GM19455 (cell line): ENCODE data around the gene SND1.

Source experiments
- ATAC-seq: cut with Tn5 transposase; IDR thresholded peaks from one replicate; pipeline ENCODE4 v1.9.1; 2021; ENCODE audit not compliant: unreplicated experiment

SND1 gene

GRCh38 chr7:127718340-127718679 is 66.3 kb downstream of the SND1 start:
- no peak for ATAC-seq

- ATAC-seq = no peak
Measured at GRCh38 chr7:127726476-127726875, 74.5 kb downstream of the SND1 start.

GRCh38 chr7:127730658-127731276 is 78.8 kb downstream of the SND1 start:
- ATAC-seq = no peak

GRCh38 chr7:127731431-127732080 is 79.6 kb downstream of the SND1 start:
- no peak for ATAC-seq

GRCh38 chr7:127732306-127732705 is 80.3 kb downstream of the SND1 start:
- no peak for ATAC-seq

- ATAC-seq = no peak
Measured at GRCh38 chr7:127733986-127734385, 82.0 kb downstream of the SND1 start.

- ATAC-seq = no peak
Measured at GRCh38 chr7:127736511-127736910, 84.5 kb downstream of the SND1 start.

GRCh38 chr7:127738859-127739258 is 86.9 kb downstream of the SND1 start:
- ATAC-seq = no peak

- ATAC-seq = no peak
Measured at GRCh38 chr7:127741764-127742375, 89.9 kb downstream of the SND1 start.

- no peak for ATAC-seq
Measured at GRCh38 chr7:127745445-127745844, 93.5 kb downstream of the SND1 start.

GRCh38 chr7:127751062-127751461 is 99.1 kb downstream of the SND1 start:
- ATAC-seq = no peak

- ATAC-seq = no peak
Measured at GRCh38 chr7:127751490-127752448, 99.8 kb downstream of the SND1 start.

- ATAC-seq = no peak
Measured at GRCh38 chr7:127752829-127753228, 100.8 kb downstream of the SND1 start.

- ATAC-seq = no peak
Measured at GRCh38 chr7:127754457-127754856, 102.5 kb downstream of the SND1 start.

- no peak for ATAC-seq
Measured at GRCh38 chr7:127755521-127755920, 103.5 kb downstream of the SND1 start.

GRCh38 chr7:127755965-127756364 is 104.0 kb downstream of the SND1 start:
- ATAC-seq = no peak

GRCh38 chr7:127758105-127758504 is 106.1 kb downstream of the SND1 start:
- ATAC-seq = no peak

GRCh38 chr7:127758845-127759244 is 106.9 kb downstream of the SND1 start:
- ATAC-seq = no peak

- no peak for ATAC-seq
Measured at GRCh38 chr7:127759945-127760421, 108.0 kb downstream of the SND1 start.

GRCh38 chr7:127760436-127761031 is 108.5 kb downstream of the SND1 start:
- ATAC-seq = no peak

GRCh38 chr7:127761196-127761595 is 109.2 kb downstream of the SND1 start:
- ATAC-seq = no peak
